DND-41 (cell line): Measurements from ENCODE around the gene TFF2.

ENCODE experiments used
- ATAC-seq: fragments of 200-7000 bp; cut with Tn5 transposase; 3 replicates; pipeline ENCODE4 v1.9.1; 2021; ENCODE audit warnings: low read depth; ENCODE audit not compliant: insufficient read depth
- DNase-seq: peaks from one replicate; pipeline ENCODE4 v3.0.0-alpha.2; 2020
- H2AFZ ChIP-seq: 2 replicates; pipeline ENCODE4 v1.6.0; 2012; ENCODE audit warnings: low read depth, low read length
- H3K27ac ChIP-seq: 2 replicates; pipeline ENCODE4 v1.5.1; 2012; ENCODE audit warnings: low read length, inconsistent platforms
- H3K27me3 ChIP-seq: fragments of 200-600 bp; sonication (generic); 2 replicates; pipeline ENCODE4 v1.6.0; 2012; ENCODE audit warnings: low read length, mild to moderate bottlenecking, inconsistent platforms; ENCODE audit not compliant: insufficient read depth, poor library complexity
- H3K36me3 ChIP-seq: 2 replicates; pipeline ENCODE4 v1.5.1; 2012; ENCODE audit warnings: low read length, inconsistent platforms; ENCODE audit not compliant: insufficient read depth
- H3K4me1 ChIP-seq: 2 replicates; pipeline ENCODE4 v1.5.1; 2012; ENCODE audit warnings: mild to moderate bottlenecking, low read length; ENCODE audit not compliant: insufficient read depth
- H3K4me2 ChIP-seq: 2 replicates; pipeline ENCODE4 v1.6.0; 2012; ENCODE audit warnings: mild to moderate bottlenecking, moderate library complexity, low read length, inconsistent platforms; ENCODE audit not compliant: insufficient read depth
- H3K4me3 ChIP-seq, 2 experiments: fragments of 200-600 bp in 1 of 2; shearing (Covaris generic) in 1 of 2; 2 replicates each; pipeline ENCODE4 v1.5.1; 2012 to 2016; ENCODE audit warnings: inconsistent platforms in 2 of 2, low read length in 2 of 2, mild to moderate bottlenecking in 2 of 2, low read depth in 1 of 2, moderate library complexity in 1 of 2
- H3K79me2 ChIP-seq: 2 replicates; pipeline ENCODE4 v1.6.0; 2012; ENCODE audit warnings: low read length, inconsistent platforms; ENCODE audit not compliant: insufficient read depth
- H3K9ac ChIP-seq: 2 replicates; pipeline ENCODE4 v1.6.0; 2012; ENCODE audit warnings: low read depth, mild to moderate bottlenecking, inconsistent platforms, low read length, moderate library complexity
- H3K9me3 ChIP-seq: 2 replicates; pipeline ENCODE4 v1.5.1; 2012; ENCODE audit warnings: low read length, moderate library complexity, mild to moderate bottlenecking, inconsistent platforms; ENCODE audit not compliant: insufficient read depth, severe bottlenecking
- H4K20me1 ChIP-seq: 2 replicates; pipeline ENCODE4 v1.6.0; 2012; ENCODE audit warnings: low read length; ENCODE audit not compliant: insufficient read depth
- CTCF ChIP-seq: IDR thresholded peaks from 2 replicates; pipeline ENCODE4 v1.5.1; 2012; ENCODE audit warnings: borderline replicate concordance, low read length, moderate library complexity, mild to moderate bottlenecking; ENCODE audit not compliant: poor library complexity, severe bottlenecking; ENCODE audit errors: extremely low read depth
- EZH2 ChIP-seq: IDR thresholded peaks from 3 replicates; pipeline ENCODE4 v1.6.1; 2012; ENCODE audit warnings: borderline replicate concordance, low read depth, mild to moderate bottlenecking, moderate library complexity, low read length, inconsistent platforms; ENCODE audit not compliant: severe bottlenecking

TFF2 gene

GRCh38 chr21:42350927-42351426, at the start of gene TFF2:
TSS of gene TFF2 (minus strand) at chr21:42350994. CDS start at chr21:42350957, 37 bp downstream.
- Histone ChIP-seq H3K9ac (no peak within 1 kb of the TSS), H2AFZ (no peak within 1 kb of the TSS), H3K4me2 (no peak within 1 kb of the TSS), H3K27ac (no peak within 1 kb of the TSS), H3K4me1 (no peaks in the 10 kb centered on the region), H3K4me3 (no peak within 1 kb of the TSS), H3K79me2 (no peaks in the 10 kb centered on the region), H4K20me1 (no peaks in the 10 kb centered on the region), H3K36me3 (no peaks in the 10 kb centered on the region), H3K27me3 (no peaks in the 10 kb centered on the region), H3K9me3 (peaks cover 4% of the 10 kb centered on the region)
- DNase-seq: no peak
- ATAC-seq: no peak
- no peak for TF ChIP-seq CTCF
- no peak for TF ChIP-seq EZH2

- Histone ChIP-seq H3K36me3 (no peaks in the 10 kb centered on the region), H3K79me2 (peaks cover 36% of the 10 kb centered on the region), H3K4me1 (peaks cover 31% of the 10 kb centered on the region), H3K9ac (no peak overlapping the region), H3K9me3 (peaks cover 8% of the 10 kb centered on the region), H2AFZ (no peak overlapping the region), H3K4me2 (no peak overlapping the region), H3K27me3 (no peaks in the 10 kb centered on the region), H3K4me3 (no peak overlapping the region), H3K27ac (no peak overlapping the region), H4K20me1 (no peaks in the 10 kb centered on the region)
- DNase-seq (no peak), ATAC-seq (no peak)
- no peak for TF ChIP-seq CTCF
- TF ChIP-seq EZH2: no peak
Observed at GRCh38 chr21:42400525-42400924, 49.7 kb upstream of the TFF2 start.

- no peak for DNase-seq
- no peak for ATAC-seq
- H3K4me3 ChIP-seq: no peak overlapping the region
- H3K79me2 ChIP-seq: peaks cover 16% of the 10 kb centered on the region
- H3K27me3 ChIP-seq: no peaks in the 10 kb centered on the region
- H3K9ac ChIP-seq: no peak overlapping the region
- H3K4me2 ChIP-seq: no peak overlapping the region
- no peaks in the 10 kb centered on the region for H4K20me1 ChIP-seq
- peaks cover 18% of the 10 kb centered on the region for H3K4me1 ChIP-seq
- peaks cover 8% of the 10 kb centered on the region for H3K9me3 ChIP-seq
- no peaks in the 10 kb centered on the region for H3K36me3 ChIP-seq
- TF ChIP-seq CTCF (no peak), EZH2 (no peak)
- H2AFZ ChIP-seq: no peak overlapping the region
- no peak overlapping the region; the same call in 1 of the 2 replicates for H3K27ac ChIP-seq
Observed at GRCh38 chr21:42398436-42399028, 47.7 kb upstream of the TFF2 start.
